Measurements from ENCODE around the gene RPP38. TPM values are rescaled to one million over a fixed set of nuclear protein-coding genes. Genes with fewer than 3 reads are reported as not detected.

The RPP38 gene
- total RNA-seq (2021), result 15.9 and 16.9 TPM in 2 replicates
- Bru-seq, nascent RNA, result percentile 84 among the genes with signal in this experiment
- percentile 76 among the genes with signal in this experiment for BruChase-seq, experiment 1, labeled RNA remaining after a 2-hour chase
- percentile 57 among the genes with signal in this experiment for BruChase-seq, experiment 2, labeled RNA remaining after a 6-hour chase
- long read RNA-seq, transcript RPP38-203 (2 exons, 1,030 nt), result minor isoform, 12 of 65 reads
- long read RNA-seq, transcript RPP38-201 (3 exons, 1,457 nt), result minor isoform, 16 of 65 reads
- long read RNA-seq, transcript RPP38-207 (2 exons, 1,537 nt), result minor isoform, 7 of 65 reads
- long read RNA-seq, transcript RPP38-204 (3 exons, 1,296 nt), result major isoform, 19 of 65 reads
- long read RNA-seq, partial matches to known transcripts, result 0 of 65 reads
- long read RNA-seq, other reads (novel, unspliced or antisense), result 11 of 65 reads

DNA sequence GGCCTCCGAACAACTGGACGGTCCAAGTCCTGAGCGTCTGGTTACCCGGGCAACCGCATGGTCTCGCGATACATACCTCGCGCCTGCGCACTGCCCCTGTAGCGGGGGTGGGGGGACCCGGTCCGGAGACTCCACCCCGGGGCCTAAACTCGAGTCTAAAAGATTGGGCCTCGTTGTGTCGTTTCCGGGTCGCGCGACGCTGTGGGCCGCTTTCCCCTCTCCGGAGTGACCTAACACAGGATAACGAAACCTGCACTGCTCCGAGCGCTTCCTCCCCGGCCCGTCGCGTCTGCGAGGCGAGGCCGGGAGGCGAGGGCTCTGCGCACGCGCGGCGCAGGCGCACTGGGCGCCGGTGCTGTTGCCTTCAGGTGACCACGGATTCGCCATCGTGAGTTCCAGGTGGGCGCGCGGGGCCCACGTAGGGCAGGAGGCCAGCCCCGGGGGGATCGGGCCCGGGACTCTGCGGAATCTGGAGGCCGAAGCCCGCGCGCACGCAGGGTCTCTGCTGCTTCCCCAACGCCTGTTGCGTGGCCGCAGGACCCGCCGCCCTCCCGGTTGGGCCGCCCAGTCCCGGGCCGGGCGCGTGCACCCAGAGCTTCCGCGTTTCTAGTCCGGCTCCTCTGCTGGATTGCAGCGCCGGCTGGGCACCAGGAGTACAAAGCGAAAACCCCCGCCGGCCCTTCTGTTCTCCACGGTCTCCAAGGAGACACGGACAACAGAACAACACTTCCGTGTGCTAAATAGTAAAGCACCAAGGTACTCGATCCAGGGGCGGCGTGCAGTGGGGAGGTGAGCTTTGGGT, at the start of gene RPP38:
Gene RPP38, plus strand, starts transcription at position 345 of the 802 bp plus-strand sequence. CDS start 5,960 bp downstream, outside the sequence.
- Histone ChIP-seq H4K20me1 (ENCODE audit: insufficient read depth) (peaks cover 38% of the 10 kb centered on the region), H3K27ac (peak within 1 kb of the TSS; percentile 92), H3K9me3 (ENCODE audit: insufficient read depth, low read depth) (no peaks in the 10 kb centered on the region), H3K27me3 (ENCODE audit: insufficient read depth, low read depth) (no peaks in the 10 kb centered on the region), H3K79me2 (ENCODE audit: low read depth) (peaks cover 48% of the 10 kb centered on the region), H3K36me3 (ENCODE audit: low read depth) (no peaks in the 10 kb centered on the region; the same call in 1 of the 2 replicates), H3F3A (ENCODE audit: insufficient read depth, low read depth) (peaks cover 17% of the 10 kb centered on the region; the same call in 1 of the 2 replicates), H3K4me2 (peak within 1 kb of the TSS; percentile 99), H3K9me2 (ENCODE audit: insufficient read depth) (no peaks in the 10 kb centered on the region), H2AFZ (peak within 1 kb of the TSS; percentile 93), H3K4me3 (peak within 1 kb of the TSS; percentile 87), H3K4me1 (replicated peaks; ENCODE audit: insufficient read depth) (peaks cover 9% of the 10 kb centered on the region)
- CTCF ChIA-PET, result interaction anchor here (0.6 kb wide), 1 partner anchor 627 kb away, joined by 5 read pairs; no protein-coding TSS in a partner anchor
- POLR2A ChIA-PET (ENCODE audit: unreplicated experiment), result interaction anchor here (0.5 kb wide), 1 partner anchor 1380 kb away, joined by 8 read pairs; no protein-coding TSS in a partner anchor
- TF ChIP-seq, protein P1, sequence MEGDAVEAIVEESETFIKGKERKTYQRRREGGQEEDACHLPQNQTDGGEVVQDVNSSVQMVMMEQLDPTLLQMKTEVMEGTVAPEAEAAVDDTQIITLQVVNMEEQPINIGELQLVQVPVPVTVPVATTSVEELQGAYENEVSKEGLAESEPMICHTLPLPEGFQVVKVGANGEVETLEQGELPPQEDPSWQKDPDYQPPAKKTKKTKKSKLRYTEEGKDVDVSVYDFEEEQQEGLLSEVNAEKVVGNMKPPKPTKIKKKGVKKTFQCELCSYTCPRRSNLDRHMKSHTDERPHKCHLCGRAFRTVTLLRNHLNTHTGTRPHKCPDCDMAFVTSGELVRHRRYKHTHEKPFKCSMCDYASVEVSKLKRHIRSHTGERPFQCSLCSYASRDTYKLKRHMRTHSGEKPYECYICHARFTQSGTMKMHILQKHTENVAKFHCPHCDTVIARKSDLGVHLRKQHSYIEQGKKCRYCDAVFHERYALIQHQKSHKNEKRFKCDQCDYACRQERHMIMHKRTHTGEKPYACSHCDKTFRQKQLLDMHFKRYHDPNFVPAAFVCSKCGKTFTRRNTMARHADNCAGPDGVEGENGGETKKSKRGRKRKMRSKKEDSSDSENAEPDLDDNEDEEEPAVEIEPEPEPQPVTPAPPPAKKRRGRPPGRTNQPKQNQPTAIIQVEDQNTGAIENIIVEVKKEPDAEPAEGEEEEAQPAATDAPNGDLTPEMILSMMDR (conservative IDR thresholded peaks at IDR 0.05), result no peak
- no peak for TF ChIP-seq EZH2 (IDR thresholded peaks at IDR 0.05; ENCODE audit: low read depth)
- no TSS peak for BruUV-seq (replicated peaks)
- intact Hi-C loops (cut with micrococcal nuclease; ENCODE audit: unreplicated experiment), result loop anchor here (1.0 to 10.0 kb wide), 3 partner anchors 143 to 1312 kb away; partner anchors contain the start of genes CDNF, DCLRE1C, HSPA14 and MSANTD7
- DNase-seq, result peak; percentile 87 to 95

- Histone ChIP-seq H3K27me3 (ENCODE audit: insufficient read depth, low read depth) (no peaks in the 10 kb centered on the region), H3K27ac (no peak overlapping the region), H3K79me2 (ENCODE audit: low read depth) (no peaks in the 10 kb centered on the region), H4K20me1 (ENCODE audit: insufficient read depth) (no peaks in the 10 kb centered on the region), H3F3A (ENCODE audit: insufficient read depth, low read depth) (no peaks in the 10 kb centered on the region), H3K9me3 (ENCODE audit: insufficient read depth, low read depth) (no peaks in the 10 kb centered on the region), H3K4me2 (no peak overlapping the region), H2AFZ (no peak overlapping the region), H3K36me3 (ENCODE audit: low read depth) (no peaks in the 10 kb centered on the region), H3K9me2 (ENCODE audit: insufficient read depth) (0 out of 2 replicates have a peak, but pooled peaks cover 3% of the 10 kb centered on the region), H3K4me3 (no peak overlapping the region), H3K4me1 (replicated peaks; ENCODE audit: insufficient read depth) (peaks cover 10% of the 10 kb centered on the region)
- TF ChIP-seq, protein P1 (conservative IDR thresholded peaks at IDR 0.05), result no peak
- TF ChIP-seq EZH2 (IDR thresholded peaks at IDR 0.05; ENCODE audit: low read depth), result no peak
- no TSS peak for BruUV-seq (replicated peaks)
- intact Hi-C loops (cut with micrococcal nuclease; ENCODE audit: unreplicated experiment), result no loop called here
- ChIA-PET CTCF (no interaction called here), POLR2A (ENCODE audit: unreplicated experiment) (interaction anchor here (0.6 kb wide), 1 partner anchor 91 kb away, joined by 11 read pairs; no protein-coding TSS in a partner anchor)
- no peak for DNase-seq
Measured at GRCh38 chr10:15049533-15049932, 47.6 kb upstream of the RPP38 start.

DNA sequence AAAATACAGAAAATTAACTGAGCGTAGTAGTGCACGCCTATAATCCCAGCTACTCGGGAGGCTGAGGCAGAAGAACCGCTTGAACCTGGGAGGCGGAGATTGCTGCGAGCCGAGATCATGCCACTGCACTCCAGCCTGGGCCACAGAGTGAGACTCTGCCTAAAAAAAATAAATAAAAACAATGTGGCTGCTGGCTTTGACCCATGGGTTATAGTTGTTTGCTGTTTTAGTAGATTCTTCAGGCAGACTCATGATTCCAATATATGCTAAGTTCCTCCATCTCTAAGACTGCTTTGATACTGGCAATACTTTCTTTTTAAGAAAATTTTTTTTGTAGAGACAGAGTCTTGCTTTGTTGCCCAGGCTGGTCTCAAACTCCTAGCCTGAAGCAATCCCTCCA, 45.0 kb upstream of the RPP38 start:
- no peak overlapping the region for H3K27ac ChIP-seq
- no peak overlapping the region for H3K4me3 ChIP-seq
- no peak overlapping the region for H2AFZ ChIP-seq
- ChIA-PET CTCF (no interaction called here), POLR2A (ENCODE audit: unreplicated experiment) (no interaction called here)
- H3K4me1 ChIP-seq (replicated peaks; ENCODE audit: insufficient read depth), result no peaks in the 10 kb centered on the region
- no peaks in the 10 kb centered on the region for H3K27me3 ChIP-seq (ENCODE audit: insufficient read depth, low read depth)
- H3K9me2 ChIP-seq (ENCODE audit: insufficient read depth), result 0 out of 2 replicates have a peak, but pooled peaks cover 3% of the 10 kb centered on the region
- BruUV-seq (replicated peaks), result no TSS peak
- H3K9me3 ChIP-seq (ENCODE audit: insufficient read depth, low read depth), result no peaks in the 10 kb centered on the region
- TF ChIP-seq, protein P1 (conservative IDR thresholded peaks at IDR 0.05), result no peak
- TF ChIP-seq EZH2 (IDR thresholded peaks at IDR 0.05; ENCODE audit: low read depth), result no peak
- DNase-seq, result no peak
- no peaks in the 10 kb centered on the region for H3F3A ChIP-seq (ENCODE audit: insufficient read depth, low read depth)
- intact Hi-C loops (cut with micrococcal nuclease; ENCODE audit: unreplicated experiment), result no loop called here
- H3K79me2 ChIP-seq (ENCODE audit: low read depth), result no peaks in the 10 kb centered on the region
- no peak overlapping the region for H3K4me2 ChIP-seq
- no peaks in the 10 kb centered on the region for H3K36me3 ChIP-seq (ENCODE audit: low read depth)
- no peaks in the 10 kb centered on the region for H4K20me1 ChIP-seq (ENCODE audit: insufficient read depth)

All from PC-9 (cell line).